ENCODE results near the gene KIF3C. TPM values are rescaled to one million over a fixed set of nuclear protein-coding genes. Genes with fewer than 3 reads are reported as not detected.

The KIF3C gene
- 18.1 and 28.8 TPM in 2 replicates for total RNA-seq

DNA sequence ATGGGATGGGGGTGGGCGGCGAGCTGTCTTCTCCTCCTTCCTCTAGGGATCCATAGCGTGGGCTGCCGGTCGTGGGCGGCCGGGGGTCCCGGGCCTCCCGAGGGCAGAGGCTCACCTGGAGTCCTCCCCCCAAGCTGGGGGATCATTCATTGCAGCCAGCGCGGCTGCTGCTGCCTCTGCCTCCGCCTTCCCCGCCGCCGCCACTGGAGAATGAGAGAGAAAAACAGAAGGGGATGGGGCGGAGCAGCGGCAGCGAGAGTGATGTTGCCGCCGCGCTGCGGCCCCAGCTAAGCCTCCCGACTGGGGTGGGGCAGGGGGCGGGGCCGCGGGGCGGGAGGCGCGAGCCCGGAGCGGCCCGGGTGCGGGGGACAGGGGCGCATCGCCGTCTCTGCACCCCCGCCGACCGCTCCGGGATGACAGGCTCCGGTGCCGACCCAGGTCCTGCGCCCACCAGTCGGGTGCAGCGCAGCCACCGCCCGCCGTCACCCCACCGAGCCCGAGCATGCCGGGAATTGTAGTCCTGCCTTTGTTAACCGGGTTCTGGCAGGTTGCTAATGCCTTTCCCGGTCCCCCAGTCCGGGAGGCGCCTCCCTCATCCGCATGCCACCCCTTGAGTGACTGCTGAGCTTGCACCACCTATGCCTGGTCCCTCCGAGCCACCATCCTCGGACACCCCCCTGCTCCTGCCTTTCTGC, at the start of gene KIF3C:
Gene KIF3C (minus strand): TSS at position 225 of the 695 bp plus-strand sequence. CDS start 580 bp downstream, outside the sequence.

DNA sequence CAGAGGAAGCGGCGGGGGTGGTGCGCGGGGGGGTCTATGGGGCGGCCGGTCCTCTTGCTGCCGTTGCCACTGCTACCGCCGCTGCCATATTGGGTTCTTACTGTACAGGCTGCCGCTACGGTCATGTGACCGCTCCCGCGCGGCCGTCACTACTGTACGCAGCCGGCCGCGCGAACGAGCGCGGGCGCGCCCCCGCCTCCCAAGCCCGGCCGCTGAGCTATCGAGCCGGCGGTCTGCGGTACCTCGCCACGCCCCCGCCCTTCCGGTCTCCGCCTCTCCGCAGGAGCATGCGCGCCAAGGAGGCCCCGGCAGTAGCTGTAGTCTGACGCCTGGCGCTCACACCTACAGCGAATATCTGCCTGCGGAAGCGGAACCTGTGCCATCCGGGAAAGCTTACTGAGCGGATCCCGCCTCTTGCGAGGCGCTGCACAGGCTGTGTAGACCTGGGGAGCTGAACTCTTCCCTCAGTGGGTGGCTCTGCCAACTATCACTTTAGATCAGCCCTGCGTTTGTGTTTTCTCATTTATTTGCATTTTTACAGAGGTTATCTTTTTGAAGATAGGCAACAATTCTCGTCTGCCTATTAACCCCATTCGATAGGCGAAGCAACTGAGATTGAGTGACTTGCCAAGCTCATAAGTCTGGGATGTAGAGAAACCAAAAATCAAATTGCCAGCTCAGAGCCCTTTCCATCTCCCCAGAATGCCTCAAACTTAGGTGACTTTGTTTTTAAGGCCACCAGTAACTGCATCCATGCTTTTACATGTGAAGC, 103.8 kb downstream of the KIF3C start, which contains the start of gene ASXL2:
Gene ASXL2 (minus strand): TSS at position 127 of the 772 bp plus-strand sequence. CDS start 265 bp downstream, outside the sequence.

Small RNA genes lying within 50 kb of the gene (small RNA-seq; reads per million reads assigned to genes)
- gene NDUFB4P4 (not detected), gene UQCRHP2 (not detected)

Other genes with a start within 250 kb of the KIF3C start
- gene ASXL2, start 104.0 kb downstream of the KIF3C start, total RNA-seq = 5.5 and 9.7 TPM in 2 replicates
- gene RAB10, start 51.6 kb upstream of the KIF3C start, total RNA-seq = 92.3 and 145 TPM in 2 replicates
- gene GAREM2, start 190.6 kb upstream of the KIF3C start, total RNA-seq = 2.7 and 12.9 TPM in 2 replicates